ENCODE data around the gene CDCP1. TPM values are rescaled to one million over a fixed set of nuclear protein-coding genes. Genes with fewer than 3 reads are reported as not detected.

CDCP1 gene
- total RNA-seq, 3 donors from 2014 or later (not counting 1 experiment from before 2014, with no cell fraction given): 0.38 to 0.61 (median 0.48) TPM

DNA sequence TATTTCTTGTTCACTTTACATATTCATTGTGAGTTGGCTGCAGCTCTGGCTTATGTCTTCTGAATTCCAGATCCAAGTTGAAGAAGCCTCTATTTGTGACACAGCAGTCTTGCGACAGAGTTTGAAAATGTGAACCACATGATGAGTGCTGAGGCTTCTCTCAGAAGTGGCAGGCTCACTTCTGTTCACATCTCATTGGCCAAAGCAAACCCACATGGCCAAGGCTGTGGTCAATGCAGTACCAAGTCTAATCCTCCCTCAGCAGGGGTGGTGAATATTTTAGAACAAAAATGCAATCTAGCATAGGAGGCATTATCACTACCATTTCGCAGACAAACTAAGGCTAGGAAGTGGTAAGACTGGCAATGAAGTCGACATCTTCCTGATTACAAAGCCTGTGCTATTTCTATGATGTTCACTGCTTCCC lies 45.2 kb downstream of the CDCP1 start:
- H3K4me3 ChIP-seq (ENCODE audit: low read length): no peak overlapping the region
- H3K4me3 Mint-ChIP-seq: no peak overlapping the region
- H3K9me3 Mint-ChIP-seq: no peaks in the 10 kb centered on the region
- H3K4me1 ChIP-seq (ENCODE audit: control insufficient read depth, insufficient read depth, low read length): peaks cover 28% of the 10 kb centered on the region
- peaks cover 8% of the 10 kb centered on the region for H3K36me3 Mint-ChIP-seq
- TF ChIP-seq, protein P1, sequence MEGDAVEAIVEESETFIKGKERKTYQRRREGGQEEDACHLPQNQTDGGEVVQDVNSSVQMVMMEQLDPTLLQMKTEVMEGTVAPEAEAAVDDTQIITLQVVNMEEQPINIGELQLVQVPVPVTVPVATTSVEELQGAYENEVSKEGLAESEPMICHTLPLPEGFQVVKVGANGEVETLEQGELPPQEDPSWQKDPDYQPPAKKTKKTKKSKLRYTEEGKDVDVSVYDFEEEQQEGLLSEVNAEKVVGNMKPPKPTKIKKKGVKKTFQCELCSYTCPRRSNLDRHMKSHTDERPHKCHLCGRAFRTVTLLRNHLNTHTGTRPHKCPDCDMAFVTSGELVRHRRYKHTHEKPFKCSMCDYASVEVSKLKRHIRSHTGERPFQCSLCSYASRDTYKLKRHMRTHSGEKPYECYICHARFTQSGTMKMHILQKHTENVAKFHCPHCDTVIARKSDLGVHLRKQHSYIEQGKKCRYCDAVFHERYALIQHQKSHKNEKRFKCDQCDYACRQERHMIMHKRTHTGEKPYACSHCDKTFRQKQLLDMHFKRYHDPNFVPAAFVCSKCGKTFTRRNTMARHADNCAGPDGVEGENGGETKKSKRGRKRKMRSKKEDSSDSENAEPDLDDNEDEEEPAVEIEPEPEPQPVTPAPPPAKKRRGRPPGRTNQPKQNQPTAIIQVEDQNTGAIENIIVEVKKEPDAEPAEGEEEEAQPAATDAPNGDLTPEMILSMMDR (IDR thresholded peaks at IDR 0.05): no peak
- H3K27me3 Mint-ChIP-seq (ENCODE audit: low read depth in 2 of 2): peaks cover 28 to 55% of the 10 kb centered on the region in 2 donors
- peaks cover 37 to 47% of the 10 kb centered on the region in 2 donors for H3K4me1 Mint-ChIP-seq
- H3K9me3 ChIP-seq (ENCODE audit: control insufficient read depth, insufficient read depth, low read length): no peaks in the 10 kb centered on the region
- no peak overlapping the region for H3K27ac ChIP-seq (ENCODE audit: low read length)
- H3K27ac Mint-ChIP-seq: no peak overlapping the region
- H3K27me3 ChIP-seq (ENCODE audit: control insufficient read depth, insufficient read depth, low read length): peaks cover 26% of the 10 kb centered on the region
- intact Hi-C loops (cut with micrococcal nuclease): no loop called here
- no peaks in the 10 kb centered on the region for H3K36me3 ChIP-seq (ENCODE audit: control insufficient read depth, insufficient read depth, low read length)
- peak; percentile 60 to 74 (median 68) for ATAC-seq
- 53% methylated on average over 3 of the region's 3 CpGs for WGBS (ENCODE audit: insufficient coverage)
- no peak for DNase-seq

DNA sequence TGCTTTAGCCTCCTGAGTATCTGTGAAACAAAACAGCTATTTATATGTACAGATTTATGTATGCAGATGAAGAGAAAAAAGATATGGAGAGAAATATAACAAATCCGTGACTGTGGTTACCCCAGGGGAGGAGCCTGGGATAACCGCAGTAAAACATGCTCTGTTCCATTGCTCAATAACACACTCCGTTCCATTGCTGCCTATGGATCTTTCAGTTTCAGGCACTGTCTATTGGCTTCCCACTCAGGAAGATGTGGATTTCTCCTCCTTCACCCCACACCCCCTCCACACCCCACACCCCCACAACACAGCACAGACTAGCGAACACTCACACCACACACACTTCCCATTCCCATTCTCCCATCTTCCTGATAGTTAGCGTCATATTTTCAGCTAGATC lies 47.9 kb downstream of the CDCP1 start:
- Histone ChIP-seq H3K4me1 (ENCODE audit: control insufficient read depth, insufficient read depth, low read length) (peaks cover 5% of the 10 kb centered on the region), H3K4me3 (ENCODE audit: low read length) (no peak overlapping the region), H3K36me3 (ENCODE audit: control insufficient read depth, insufficient read depth, low read length) (no peaks in the 10 kb centered on the region), H3K27me3 (ENCODE audit: control insufficient read depth, insufficient read depth, low read length) (peaks cover 22% of the 10 kb centered on the region), H3K9me3 (ENCODE audit: control insufficient read depth, insufficient read depth, low read length) (no peaks in the 10 kb centered on the region), H3K27ac (ENCODE audit: low read length) (no peak overlapping the region)
- no peak overlapping the region for H3K4me3 Mint-ChIP-seq
- TF ChIP-seq, protein P1 (IDR thresholded peaks at IDR 0.05): no peak
- H3K9me3 Mint-ChIP-seq: no peaks in the 10 kb centered on the region
- H3K4me1 Mint-ChIP-seq: peaks cover 13 to 21% of the 10 kb centered on the region in 2 donors
- DNase-seq (no peak), ATAC-seq (no peak)
- intact Hi-C loops (cut with micrococcal nuclease): no loop called here
- no peak overlapping the region for H3K27ac Mint-ChIP-seq
- 85% methylated on average over 3 of the region's 5 CpGs for WGBS (ENCODE audit: insufficient coverage)
- H3K27me3 Mint-ChIP-seq (ENCODE audit: low read depth in 2 of 2): peaks cover 39 to 74% of the 10 kb centered on the region in 2 donors
- H3K36me3 Mint-ChIP-seq: peaks cover 2% of the 10 kb centered on the region

DNA sequence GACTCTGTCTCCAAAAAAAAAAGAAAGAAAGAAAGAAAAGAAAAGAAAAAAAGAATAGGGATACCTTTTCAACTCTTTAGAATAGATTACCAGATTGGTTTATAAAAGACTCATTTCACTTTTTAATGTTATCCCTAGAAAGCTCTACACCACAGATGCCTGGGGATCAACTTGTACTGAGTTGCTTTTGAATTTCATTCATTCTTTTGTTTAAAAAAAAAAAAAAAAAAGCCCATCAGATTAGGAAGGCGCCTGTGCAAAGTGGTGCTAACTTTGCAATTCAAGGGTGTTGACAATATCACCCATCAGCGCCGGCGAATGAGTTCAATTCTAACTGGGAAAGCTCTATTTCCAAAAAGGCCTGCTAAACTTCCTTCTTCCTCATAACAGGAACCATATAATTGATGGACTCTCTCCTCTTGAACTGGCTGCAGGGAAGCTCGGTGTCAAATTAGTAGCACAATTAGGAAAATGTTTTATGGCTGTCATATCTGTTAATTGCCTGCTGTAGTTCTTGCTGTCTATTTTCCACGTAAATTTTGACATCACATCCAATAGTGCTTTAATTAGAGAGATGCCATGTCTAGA lies 48.8 kb downstream of the CDCP1 start:
- H3K4me1 ChIP-seq (ENCODE audit: control insufficient read depth, insufficient read depth, low read length): peaks cover 5% of the 10 kb centered on the region
- ATAC-seq: no peak
- Mint-ChIP-seq H3K27me3 (ENCODE audit: low read depth in 2 of 2) (peaks cover 41 to 75% of the 10 kb centered on the region in 2 donors), H3K4me1 (peaks cover 8 to 16% of the 10 kb centered on the region in 2 donors), H3K4me3 (no peak overlapping the region), H3K9me3 (no peaks in the 10 kb centered on the region), H3K36me3 (no peaks in the 10 kb centered on the region), H3K27ac (no peak overlapping the region)
- no peaks in the 10 kb centered on the region for H3K36me3 ChIP-seq (ENCODE audit: control insufficient read depth, insufficient read depth, low read length)
- H3K4me3 ChIP-seq (ENCODE audit: low read length): no peak overlapping the region
- intact Hi-C loops (cut with micrococcal nuclease): no loop called here
- H3K27me3 ChIP-seq (ENCODE audit: control insufficient read depth, insufficient read depth, low read length): peaks cover 14% of the 10 kb centered on the region
- TF ChIP-seq, protein P1 (IDR thresholded peaks at IDR 0.05): no peak
- H3K9me3 ChIP-seq (ENCODE audit: control insufficient read depth, insufficient read depth, low read length): no peaks in the 10 kb centered on the region
- no peak overlapping the region for H3K27ac ChIP-seq (ENCODE audit: low read length)
- WGBS (ENCODE audit: insufficient coverage): 80% methylated on average over 5 of the region's 6 CpGs
- DNase-seq: no peak

Data from natural killer cell (primary cell).